Peyer's patch (tissue), 4 donors: Measurements from ENCODE around the gene INSL3.

Experiments
- CTCF ChIP-seq, 6 experiments: fragments of 450-650 bp in 4 of 6; fragments of 200-600 bp in 2 of 6; sonication (generic) in 1 of 6; IDR thresholded peaks; one replicate each; pipeline ENCODE4 v1.5.1; 2017 to 2019; ENCODE audit warnings: antibody characterized with exemption in 6 of 6, mild to moderate bottlenecking in 3 of 6, moderate library complexity in 1 of 6
- POLR2A ChIP-seq, 2 donors: fragments of 450-650 bp; IDR thresholded peaks; one replicate each; pipeline ENCODE4 v1.5.1; 2017; ENCODE audit warnings: antibody characterized with exemption in 2 of 2, mild to moderate bottlenecking in 2 of 2, moderate library complexity in 2 of 2

GRCh38 chr19:17832443-17833208 is 11.3 kb upstream of the INSL3 start:
- TF ChIP-seq POLR2A (IDR thresholded peaks at IDR 0.05) (no peak), CTCF (IDR thresholded peaks at IDR 0.05) (no peak)
